ENCODE data around the gene WDFY4.

The WDFY4 gene

DNA sequence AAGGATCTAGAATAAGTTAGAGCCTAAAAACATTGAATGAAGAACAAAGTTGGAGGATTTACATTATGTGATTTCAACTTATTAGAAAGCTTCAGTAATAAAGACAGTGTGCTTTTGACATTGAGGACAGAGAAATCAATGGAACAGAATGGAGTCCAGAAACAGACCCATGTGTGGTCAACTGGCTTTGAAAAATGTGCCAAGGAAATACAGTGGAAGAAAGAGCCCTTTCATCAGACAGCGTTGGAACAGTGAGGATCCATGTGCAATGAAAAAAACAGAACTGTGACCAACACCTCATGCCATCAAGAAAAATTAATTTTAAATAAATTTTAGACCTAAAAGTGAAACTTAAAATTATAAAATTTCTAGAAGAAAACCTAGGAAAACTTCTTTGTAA, 305.6 kb downstream of the WDFY4 start:
- Histone ChIP-seq H3K4me1 (ENCODE audit: control insufficient read depth in 5 of 5, insufficient read depth in 5 of 5, low read length in 5 of 5) (no peaks in the 10 kb centered on the region), H3K27me3 (ENCODE audit: control insufficient read depth in 5 of 5, insufficient read depth in 4 of 5, low read length in 5 of 5) (peaks cover 0 to 2% (median 0%) of the 10 kb centered on the region in 5 donors), H3K36me3 (ENCODE audit: control insufficient read depth in 5 of 5, insufficient read depth in 5 of 5, low read length in 5 of 5) (no peaks in the 10 kb centered on the region), H3K4me3 (ENCODE audit: low read depth in 1 of 5, low read length in 5 of 5) (no peak overlapping the region), H3K27ac (ENCODE audit: low read depth, low read length) (no peak overlapping the region), H3K9ac (ENCODE audit: low read length in 5 of 5) (no peak overlapping the region), H3K9me3 (ENCODE audit: control insufficient read depth in 5 of 5, low read length in 5 of 5) (no peaks in the 10 kb centered on the region)

- Histone ChIP-seq H3K36me3 (ENCODE audit: control insufficient read depth in 5 of 5, insufficient read depth in 5 of 5, low read length in 5 of 5) (no peaks in the 10 kb centered on the region), H3K9ac (ENCODE audit: low read length in 5 of 5) (no peak overlapping the region), H3K27ac (ENCODE audit: low read depth, low read length) (no peak overlapping the region), H3K27me3 (ENCODE audit: control insufficient read depth in 5 of 5, insufficient read depth in 4 of 5, low read length in 5 of 5) (no peaks in the 10 kb centered on the region), H3K4me1 (ENCODE audit: control insufficient read depth in 5 of 5, insufficient read depth in 5 of 5, low read length in 5 of 5) (no peaks in the 10 kb centered on the region), H3K9me3 (ENCODE audit: control insufficient read depth in 5 of 5, low read length in 5 of 5) (no peaks in the 10 kb centered on the region), H3K4me3 (ENCODE audit: low read depth in 1 of 5, low read length in 5 of 5) (no peak overlapping the region)
Measured at GRCh38 chr10:48993627-48994026, 309.0 kb downstream of the WDFY4 start.

- no peaks in the 10 kb centered on the region for H3K9me3 ChIP-seq (ENCODE audit: control insufficient read depth in 5 of 5, low read length in 5 of 5)
- H3K4me3 ChIP-seq (ENCODE audit: low read depth in 1 of 5, low read length in 5 of 5) = no peak overlapping the region
- H3K36me3 ChIP-seq (ENCODE audit: control insufficient read depth in 5 of 5, insufficient read depth in 5 of 5, low read length in 5 of 5) = no peaks in the 10 kb centered on the region
- no peaks in the 10 kb centered on the region for H3K4me1 ChIP-seq (ENCODE audit: control insufficient read depth in 5 of 5, insufficient read depth in 5 of 5, low read length in 5 of 5)
- H3K27me3 ChIP-seq (ENCODE audit: control insufficient read depth in 5 of 5, insufficient read depth in 4 of 5, low read length in 5 of 5) = no peaks in the 10 kb centered on the region
- H3K27ac ChIP-seq (ENCODE audit: low read depth, low read length) = no peak overlapping the region
- no peak overlapping the region for H3K9ac ChIP-seq (ENCODE audit: low read length in 5 of 5)
Measured at GRCh38 chr10:48996329-48996728, 311.7 kb downstream of the WDFY4 start.

GRCh38 chr10:48999346-48999745, 314.7 kb downstream of the WDFY4 start:
- no peaks in the 10 kb centered on the region for H3K27me3 ChIP-seq (ENCODE audit: control insufficient read depth in 5 of 5, insufficient read depth in 4 of 5, low read length in 5 of 5)

GRCh38 chr10:49000437-49001398, 316.0 kb downstream of the WDFY4 start:
- Histone ChIP-seq H3K4me1 (ENCODE audit: control insufficient read depth in 5 of 5, insufficient read depth in 5 of 5, low read length in 5 of 5) (peaks cover 0 to 6% (median 0%) of the 10 kb centered on the region in 5 donors), H3K9ac (ENCODE audit: low read length in 5 of 5) (no peak overlapping the region), H3K4me3 (ENCODE audit: low read depth in 1 of 5, low read length in 5 of 5) (no peak overlapping the region), H3K27me3 (ENCODE audit: control insufficient read depth in 5 of 5, insufficient read depth in 4 of 5, low read length in 5 of 5) (no peaks in the 10 kb centered on the region), H3K9me3 (ENCODE audit: control insufficient read depth in 5 of 5, low read length in 5 of 5) (no peaks in the 10 kb centered on the region), H3K27ac (ENCODE audit: low read depth, low read length) (no peak overlapping the region), H3K36me3 (ENCODE audit: control insufficient read depth in 5 of 5, insufficient read depth in 5 of 5, low read length in 5 of 5) (no peaks in the 10 kb centered on the region)

More at GRCh38 chr10:48999346-48999745, 314.7 kb downstream of the WDFY4 start:
- H3K27ac ChIP-seq (ENCODE audit: low read depth, low read length) = no peak overlapping the region
- H3K4me1 ChIP-seq (ENCODE audit: control insufficient read depth in 5 of 5, insufficient read depth in 5 of 5, low read length in 5 of 5) = no peaks in the 10 kb centered on the region
- H3K4me3 ChIP-seq (ENCODE audit: low read depth in 1 of 5, low read length in 5 of 5) = no peak overlapping the region
- no peak overlapping the region for H3K9ac ChIP-seq (ENCODE audit: low read length in 5 of 5)
- H3K36me3 ChIP-seq (ENCODE audit: control insufficient read depth in 5 of 5, insufficient read depth in 5 of 5, low read length in 5 of 5) = no peaks in the 10 kb centered on the region
- no peaks in the 10 kb centered on the region for H3K9me3 ChIP-seq (ENCODE audit: control insufficient read depth in 5 of 5, low read length in 5 of 5)

DNA sequence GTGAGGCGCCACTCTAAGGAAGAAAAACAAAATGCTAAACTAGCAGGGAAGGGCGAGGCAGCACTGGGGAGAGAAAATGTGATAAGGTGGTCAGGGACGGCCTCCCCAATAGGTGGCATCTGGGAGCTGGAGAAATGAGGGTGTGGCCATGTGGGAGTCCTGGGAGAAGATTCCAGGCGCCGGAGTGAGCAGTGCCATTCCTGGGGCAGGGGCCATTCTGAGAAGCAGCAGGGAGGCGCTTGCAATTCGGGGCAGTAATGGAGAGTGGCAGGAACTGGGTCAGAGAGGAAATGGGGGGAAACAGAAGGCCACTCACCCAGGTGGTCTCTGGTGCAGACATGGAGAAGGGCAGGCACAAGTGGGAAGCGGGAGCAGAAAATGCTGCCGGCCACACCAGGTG, 316.7 kb downstream of the WDFY4 start:
- Histone ChIP-seq H3K4me3 (ENCODE audit: low read depth in 1 of 5, low read length in 5 of 5) (no peak overlapping the region), H3K4me1 (ENCODE audit: control insufficient read depth in 5 of 5, insufficient read depth in 5 of 5, low read length in 5 of 5) (peaks cover 0 to 6% (median 0%) of the 10 kb centered on the region in 5 donors), H3K9ac (ENCODE audit: low read length in 5 of 5) (no peak overlapping the region), H3K36me3 (ENCODE audit: control insufficient read depth in 5 of 5, insufficient read depth in 5 of 5, low read length in 5 of 5) (no peaks in the 10 kb centered on the region), H3K27ac (ENCODE audit: low read depth, low read length) (no peak overlapping the region), H3K9me3 (ENCODE audit: control insufficient read depth in 5 of 5, low read length in 5 of 5) (no peaks in the 10 kb centered on the region), H3K27me3 (ENCODE audit: control insufficient read depth in 5 of 5, insufficient read depth in 4 of 5, low read length in 5 of 5) (no peaks in the 10 kb centered on the region)

DNA sequence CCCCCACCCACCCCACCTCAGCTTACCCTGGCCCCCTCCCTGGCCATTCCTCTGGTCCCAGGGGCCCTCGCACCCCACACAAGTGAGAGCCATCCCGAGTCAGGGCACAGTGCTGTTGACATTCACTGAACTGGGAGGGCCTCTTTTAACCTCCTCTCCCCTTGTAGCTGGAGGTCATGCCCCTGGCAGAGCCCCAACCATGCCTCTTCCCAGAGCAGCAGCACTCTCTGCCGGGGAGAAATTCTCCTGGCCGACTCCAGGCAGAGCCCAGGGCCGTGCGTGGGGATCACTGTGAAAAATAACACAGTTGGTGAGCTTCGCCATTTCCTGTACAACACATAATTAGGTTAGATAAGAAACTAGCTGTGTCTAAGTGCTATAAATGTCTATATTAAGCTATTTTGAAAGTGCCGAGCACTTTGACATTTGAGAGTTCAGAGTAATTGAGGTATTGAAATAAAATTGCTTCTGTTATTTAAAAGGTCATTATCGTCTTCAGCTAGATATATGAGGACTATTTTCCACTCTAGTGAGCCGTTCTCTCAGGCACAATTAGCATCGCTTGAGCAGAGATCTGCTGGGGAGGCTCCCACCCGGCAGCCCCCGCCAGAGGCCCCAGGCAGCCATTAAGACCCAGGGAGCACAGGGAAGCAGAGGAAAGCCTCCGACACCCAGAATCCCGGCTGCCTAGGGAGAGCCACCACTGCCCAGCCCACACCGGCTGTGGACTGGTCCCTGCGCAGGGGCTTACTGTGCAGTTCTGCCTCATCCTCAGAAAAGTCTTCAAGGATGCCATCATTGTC, 317.4 kb downstream of the WDFY4 start:
- Histone ChIP-seq H3K4me1 (ENCODE audit: control insufficient read depth in 5 of 5, insufficient read depth in 5 of 5, low read length in 5 of 5) (peaks cover 0 to 6% (median 0%) of the 10 kb centered on the region in 5 donors), H3K27ac (ENCODE audit: low read depth, low read length) (no peak overlapping the region), H3K9me3 (ENCODE audit: control insufficient read depth in 5 of 5, low read length in 5 of 5) (no peaks in the 10 kb centered on the region), H3K27me3 (ENCODE audit: control insufficient read depth in 5 of 5, insufficient read depth in 4 of 5, low read length in 5 of 5) (no peaks in the 10 kb centered on the region), H3K9ac (ENCODE audit: low read length in 5 of 5) (no peak overlapping the region), H3K36me3 (ENCODE audit: control insufficient read depth in 5 of 5, insufficient read depth in 5 of 5, low read length in 5 of 5) (no peaks in the 10 kb centered on the region), H3K4me3 (ENCODE audit: low read depth in 1 of 5, low read length in 5 of 5) (no peak overlapping the region)

GRCh38 chr10:49005270-49005669, 320.6 kb downstream of the WDFY4 start:
- no peak overlapping the region for H3K9ac ChIP-seq (ENCODE audit: low read length in 5 of 5)
- H3K27me3 ChIP-seq (ENCODE audit: control insufficient read depth in 5 of 5, insufficient read depth in 4 of 5, low read length in 5 of 5) = no peaks in the 10 kb centered on the region
- no peaks in the 10 kb centered on the region for H3K9me3 ChIP-seq (ENCODE audit: control insufficient read depth in 5 of 5, low read length in 5 of 5)
- no peaks in the 10 kb centered on the region for H3K36me3 ChIP-seq (ENCODE audit: control insufficient read depth in 5 of 5, insufficient read depth in 5 of 5, low read length in 5 of 5)
- H3K4me1 ChIP-seq (ENCODE audit: control insufficient read depth in 5 of 5, insufficient read depth in 5 of 5, low read length in 5 of 5) = peaks cover 0 to 18% (median 16%) of the 10 kb centered on the region in 5 donors
- no peak overlapping the region for H3K4me3 ChIP-seq (ENCODE audit: low read depth in 1 of 5, low read length in 5 of 5)
- no peak overlapping the region for H3K27ac ChIP-seq (ENCODE audit: low read depth, low read length)

- Histone ChIP-seq H3K9ac (ENCODE audit: low read length in 5 of 5) (no peak overlapping the region), H3K27me3 (ENCODE audit: control insufficient read depth in 5 of 5, insufficient read depth in 4 of 5, low read length in 5 of 5) (peaks cover 0 to 3% (median 0%) of the 10 kb centered on the region in 5 donors), H3K4me3 (ENCODE audit: low read depth in 1 of 5, low read length in 5 of 5) (no peak overlapping the region), H3K27ac (ENCODE audit: low read depth, low read length) (no peak overlapping the region), H3K4me1 (ENCODE audit: control insufficient read depth in 5 of 5, insufficient read depth in 5 of 5, low read length in 5 of 5) (peaks cover 0 to 23% (median 17%) of the 10 kb centered on the region in 5 donors), H3K36me3 (ENCODE audit: control insufficient read depth in 5 of 5, insufficient read depth in 5 of 5, low read length in 5 of 5) (no peaks in the 10 kb centered on the region), H3K9me3 (ENCODE audit: control insufficient read depth in 5 of 5, low read length in 5 of 5) (no peaks in the 10 kb centered on the region)
Measured at GRCh38 chr10:49007129-49007528, 322.5 kb downstream of the WDFY4 start.

- Histone ChIP-seq H3K27ac (ENCODE audit: low read depth, low read length) (no peak overlapping the region), H3K9ac (ENCODE audit: low read length in 5 of 5) (no peak overlapping the region), H3K4me3 (ENCODE audit: low read depth in 1 of 5, low read length in 5 of 5) (no peak overlapping the region), H3K36me3 (ENCODE audit: control insufficient read depth in 5 of 5, insufficient read depth in 5 of 5, low read length in 5 of 5) (no peaks in the 10 kb centered on the region), H3K9me3 (ENCODE audit: control insufficient read depth in 5 of 5, low read length in 5 of 5) (no peaks in the 10 kb centered on the region), H3K4me1 (ENCODE audit: control insufficient read depth in 5 of 5, insufficient read depth in 5 of 5, low read length in 5 of 5) (peaks cover 0 to 26% (median 20%) of the 10 kb centered on the region in 5 donors), H3K27me3 (ENCODE audit: control insufficient read depth in 5 of 5, insufficient read depth in 4 of 5, low read length in 5 of 5) (peaks cover 0 to 3% (median 0%) of the 10 kb centered on the region in 5 donors)
Measured at GRCh38 chr10:49008091-49008490, 323.4 kb downstream of the WDFY4 start.
